ENCODE data around the gene AKNAD1.
"Not testable (repeated sequence)": the region's sequence is repeated elsewhere in the genome, so short reads cannot be mapped to it uniquely, and the experiment has no call there.

The AKNAD1 gene, protein sequence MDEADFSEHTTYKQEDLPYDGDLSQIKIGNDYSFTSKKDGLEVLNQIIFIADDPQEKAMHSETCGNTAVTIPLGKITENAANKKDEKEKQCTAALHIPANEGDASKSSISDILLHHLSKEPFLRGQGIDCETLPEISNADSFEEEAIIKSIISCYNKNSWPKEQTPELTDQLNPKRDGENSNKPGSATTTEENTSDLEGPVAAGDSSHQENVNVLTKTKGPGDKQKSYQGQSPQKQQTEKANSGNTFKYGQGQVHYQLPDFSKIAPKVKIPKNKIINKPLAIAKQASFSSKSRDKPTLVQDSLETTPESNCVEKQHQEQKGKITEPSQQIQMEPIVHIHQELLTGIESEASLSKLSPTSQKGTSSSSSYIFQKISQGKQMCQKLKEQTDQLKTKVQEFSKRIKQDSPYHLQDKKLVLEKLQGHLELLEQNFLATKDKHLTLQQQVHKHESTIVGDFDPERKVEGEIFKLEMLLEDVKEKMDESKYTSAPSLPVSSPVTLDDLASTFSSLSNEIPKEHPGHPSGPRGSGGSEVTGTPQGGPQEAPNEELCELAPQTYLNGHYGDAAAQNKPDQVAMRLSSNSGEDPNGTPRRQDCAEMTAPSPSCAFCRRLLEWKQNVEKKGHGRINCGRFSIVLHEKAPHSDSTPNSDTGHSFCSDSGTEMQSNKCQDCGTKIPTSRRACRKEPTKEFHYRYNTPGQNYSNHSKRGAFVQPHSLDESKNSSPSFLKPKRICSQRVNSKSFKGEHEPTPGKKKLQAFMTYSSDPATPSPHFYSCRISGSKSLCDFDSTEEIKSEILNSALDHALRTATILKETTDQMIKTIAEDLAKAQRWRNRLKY

DNA sequence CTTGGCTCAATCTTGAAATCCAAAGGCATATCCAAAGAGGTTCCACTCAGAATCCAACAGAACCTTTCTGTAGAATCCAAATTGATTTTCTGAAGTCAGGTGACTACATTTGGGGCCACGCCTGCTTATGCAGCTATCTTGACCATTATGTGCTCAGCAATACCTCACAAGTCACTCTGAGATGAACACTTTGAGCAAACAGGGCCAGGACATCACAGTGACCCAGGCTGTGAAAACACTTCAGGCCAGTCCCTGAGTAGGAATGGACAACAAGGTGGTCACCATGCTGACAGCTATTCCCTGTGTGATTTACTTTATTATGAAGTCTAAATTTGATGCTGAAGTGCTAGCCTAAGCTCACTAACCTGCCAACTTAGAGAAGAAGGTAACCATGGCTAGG, at the start of gene AKNAD1:
AKNAD1 (minus strand) TSS at position 101 of the 400 bp plus-strand sequence. CDS start 4,430 bp downstream, outside the sequence.
- no peak for DNase-seq

DNA sequence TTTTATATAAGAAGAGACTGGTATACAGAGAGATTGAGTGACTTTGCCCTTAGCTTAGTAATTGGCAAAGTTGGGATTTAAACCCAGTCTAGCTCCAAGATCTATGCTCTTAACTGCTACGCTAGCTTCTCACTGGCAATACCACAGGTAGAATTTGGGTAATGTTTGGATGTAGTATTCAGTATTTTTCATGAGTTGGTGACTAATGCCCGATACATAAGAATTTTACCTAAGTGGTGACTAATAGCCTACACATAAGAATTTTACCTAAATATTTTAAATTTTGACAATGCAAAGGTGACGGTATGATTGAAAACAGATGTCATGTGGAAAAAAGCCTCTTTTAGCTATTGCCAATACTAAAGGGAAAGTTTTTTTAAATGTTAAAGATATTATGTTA, 44.2 kb upstream of the AKNAD1 start:
- DNase-seq, result no peak

DNA sequence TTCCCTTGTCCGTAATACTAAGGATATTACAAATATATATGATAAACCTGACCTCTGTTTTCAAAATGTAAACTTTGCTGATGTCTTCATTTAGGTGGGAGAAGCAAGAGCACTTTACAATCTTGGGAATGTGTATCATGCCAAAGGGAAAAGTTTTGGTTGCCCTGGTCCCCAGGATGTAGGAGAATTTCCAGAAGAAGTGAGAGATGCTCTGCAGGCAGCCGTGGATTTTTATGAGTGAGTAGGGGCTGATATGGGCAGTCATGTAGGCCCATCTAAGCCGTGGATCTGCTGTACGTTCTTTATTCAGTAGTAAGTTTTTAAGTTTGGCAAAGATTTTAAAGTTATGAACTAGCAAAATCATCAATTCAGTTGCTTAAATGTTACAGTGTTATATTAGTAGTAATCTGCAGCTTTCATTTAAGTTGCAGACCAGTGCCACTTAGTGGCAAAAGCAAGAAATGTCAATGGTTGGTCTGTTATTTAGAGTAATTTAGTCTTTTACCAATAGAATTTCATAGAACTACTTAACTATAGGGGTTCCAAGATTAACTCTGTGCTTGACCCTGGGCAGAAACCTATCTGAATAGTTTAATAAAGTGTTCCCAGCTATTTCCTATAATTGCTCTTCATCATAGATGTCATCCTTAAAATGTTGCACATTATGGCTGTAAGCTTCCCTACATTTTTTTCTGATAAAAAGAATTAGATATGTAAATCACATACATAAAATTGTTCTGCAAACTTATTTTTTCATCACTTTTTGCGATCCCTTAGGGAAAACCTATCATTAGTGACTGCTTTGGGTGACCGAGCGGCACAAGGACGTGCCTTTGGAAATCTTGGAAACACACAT, 41.2 kb upstream of the AKNAD1 start:
- peak in 1 of 2 donors; percentile 6 for DNase-seq

DNA sequence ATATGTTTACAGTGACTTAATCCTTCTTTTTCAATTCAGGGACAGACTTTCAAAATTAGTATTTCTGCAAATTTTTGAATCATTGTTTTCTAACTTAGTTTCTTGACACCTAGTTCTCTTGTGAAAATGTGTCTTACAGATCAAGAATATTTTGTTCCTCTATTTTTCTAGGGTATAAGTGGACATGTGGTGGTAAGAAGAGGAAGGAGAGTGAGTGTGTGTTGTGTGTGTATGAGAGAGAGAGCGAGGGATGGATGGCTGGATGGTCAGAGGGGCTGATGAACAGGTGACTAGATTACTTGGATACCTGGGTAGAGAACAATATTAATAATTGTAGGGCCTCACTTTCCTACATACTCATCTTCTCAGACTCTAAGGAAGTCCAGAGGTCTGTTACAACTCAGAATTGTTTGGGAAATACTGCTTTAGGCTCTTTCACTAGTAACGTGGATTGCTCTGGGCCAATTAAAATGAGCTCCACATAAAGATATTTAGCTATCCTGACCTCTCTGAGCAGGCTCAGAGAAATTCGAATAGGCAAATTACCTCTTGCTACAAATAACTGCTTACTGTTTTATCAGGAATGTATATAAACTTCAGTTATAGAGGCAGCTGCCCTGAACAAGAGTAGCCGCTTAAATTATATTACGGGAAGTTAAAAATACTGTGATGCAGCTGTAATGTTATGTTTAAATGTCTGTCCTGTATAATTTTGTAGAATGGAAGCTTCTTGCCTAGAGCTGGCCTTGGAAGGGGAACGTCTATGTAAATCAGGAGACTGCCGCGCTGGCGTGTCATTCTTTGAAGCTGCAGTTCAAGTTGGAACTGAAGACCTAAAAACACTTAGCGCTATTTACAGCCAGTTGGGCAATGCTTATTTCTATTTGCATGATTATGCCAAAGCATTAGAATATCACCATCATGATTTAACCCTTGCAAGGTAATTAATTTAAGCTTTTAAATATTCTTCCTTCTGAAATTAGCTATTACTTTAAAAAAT, 39.6 kb upstream of the AKNAD1 start:
- DNase-seq, result no peak

DNA sequence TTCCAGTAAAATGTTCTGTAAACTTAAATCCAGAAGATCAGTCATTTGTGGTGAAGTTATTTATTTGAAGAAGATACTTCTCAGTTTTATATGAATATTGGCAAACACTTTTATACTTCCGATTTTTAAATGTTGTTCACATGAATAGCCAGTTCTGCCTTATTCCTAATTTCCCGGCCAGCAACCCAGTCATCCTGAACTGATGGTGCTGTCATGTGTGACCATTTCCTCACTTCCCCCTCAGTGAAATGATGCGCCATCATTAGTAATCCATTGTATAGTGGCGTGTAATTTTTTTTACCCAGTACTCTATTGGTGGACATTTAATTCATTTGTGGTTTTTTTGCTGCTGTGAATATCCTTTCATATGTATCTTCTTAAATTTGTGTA, 36.2 kb upstream of the AKNAD1 start:
- no peak for DNase-seq

DNA sequence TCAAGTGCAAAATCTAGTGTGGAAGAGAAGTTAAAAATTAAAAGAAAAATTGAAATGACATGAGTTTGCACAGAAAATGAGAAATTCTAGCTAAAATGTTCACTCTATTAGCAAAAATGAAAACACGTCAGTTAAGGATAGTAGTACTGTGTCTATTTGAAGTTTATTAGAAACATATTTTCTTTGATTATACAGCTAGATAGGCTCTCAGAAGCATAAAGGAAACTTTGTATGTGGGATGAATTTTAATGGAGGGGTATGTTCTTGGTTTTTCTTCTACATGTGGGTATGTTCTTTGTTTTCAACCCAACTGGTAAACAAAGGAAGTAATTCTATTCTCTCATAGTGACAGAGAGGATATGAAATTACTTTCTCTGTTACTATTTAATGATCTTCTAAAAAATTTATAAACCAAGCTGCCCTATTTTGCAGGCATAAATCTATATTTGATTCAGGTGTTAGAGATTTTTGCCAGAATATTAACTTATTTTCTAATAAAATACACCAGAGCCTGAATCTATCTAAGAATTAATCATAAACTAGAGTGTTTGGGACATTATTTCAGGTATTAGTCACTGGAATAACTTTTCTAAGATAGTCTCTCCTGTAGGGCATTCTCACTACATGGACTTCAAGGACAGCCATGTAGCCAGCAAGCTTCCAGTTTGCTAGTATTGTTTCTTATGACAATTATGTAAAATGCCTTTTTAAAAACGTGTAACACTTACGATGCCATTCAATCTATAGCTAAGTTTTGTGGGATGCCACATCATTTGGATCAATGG, 35.7 kb upstream of the AKNAD1 start:
- no peak for DNase-seq

DNA sequence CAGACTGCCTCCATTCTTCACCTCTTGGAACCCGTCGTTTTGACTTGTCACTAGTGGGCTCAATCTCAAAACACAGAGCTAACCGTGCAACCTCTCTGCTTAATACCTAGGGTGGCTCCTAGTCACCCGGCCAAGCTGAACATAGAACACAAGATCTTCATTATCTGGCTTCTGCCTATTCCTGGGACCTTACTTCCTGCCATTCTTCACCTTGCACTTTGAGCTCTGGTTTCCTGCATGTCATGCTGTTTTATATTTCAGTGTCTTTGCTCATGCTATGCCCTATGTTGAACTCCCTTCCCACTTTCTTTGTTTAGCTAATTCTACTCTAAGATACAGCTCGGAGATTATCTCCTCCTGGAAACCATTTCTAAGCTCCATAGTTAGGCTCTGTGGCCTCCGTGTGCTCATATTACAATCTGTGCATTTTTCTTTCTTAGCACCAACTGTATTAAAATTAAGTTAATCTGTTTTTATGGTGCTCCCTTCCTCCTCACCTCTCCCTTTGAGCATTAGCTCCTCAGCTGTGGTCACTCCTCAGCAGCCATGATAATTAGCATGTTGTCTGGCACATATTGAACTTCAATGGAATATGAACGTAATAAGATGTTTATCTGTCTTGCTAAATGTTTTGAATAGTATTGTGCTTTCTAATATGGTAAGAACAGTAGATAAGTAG, 33.0 kb upstream of the AKNAD1 start:
- DNase-seq, result no peak

DNA sequence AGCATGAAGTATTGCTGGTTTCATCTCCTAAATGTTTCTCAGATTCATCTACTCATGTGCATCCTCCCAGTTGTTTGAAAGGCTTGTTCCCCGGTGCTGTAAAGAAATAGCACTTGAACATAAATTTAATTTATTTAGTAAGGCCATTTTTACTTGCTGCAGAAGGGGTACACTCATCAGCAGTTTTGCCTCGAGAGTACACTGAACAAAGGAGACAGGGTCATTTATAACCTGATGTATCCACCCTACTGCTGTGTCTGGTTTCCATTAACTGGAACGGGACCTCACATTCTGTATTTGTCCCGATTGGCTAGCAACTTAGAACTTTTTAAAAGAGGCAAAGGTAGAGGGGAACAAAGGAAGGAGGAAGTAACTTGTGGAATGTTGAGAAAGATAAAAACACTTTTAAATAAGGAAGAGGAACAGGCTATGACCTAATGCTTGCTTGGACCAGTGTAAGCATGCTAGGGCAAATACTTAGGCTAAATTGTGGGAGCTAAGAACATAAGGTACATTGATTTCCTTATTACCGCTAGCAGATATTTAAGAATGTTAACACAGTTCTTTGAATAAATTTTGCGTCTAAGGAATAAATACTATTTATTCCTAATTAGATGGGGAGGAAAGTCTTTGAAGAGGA, 32.2 kb upstream of the AKNAD1 start:
- not testable (repeated sequence) for DNase-seq

DNA sequence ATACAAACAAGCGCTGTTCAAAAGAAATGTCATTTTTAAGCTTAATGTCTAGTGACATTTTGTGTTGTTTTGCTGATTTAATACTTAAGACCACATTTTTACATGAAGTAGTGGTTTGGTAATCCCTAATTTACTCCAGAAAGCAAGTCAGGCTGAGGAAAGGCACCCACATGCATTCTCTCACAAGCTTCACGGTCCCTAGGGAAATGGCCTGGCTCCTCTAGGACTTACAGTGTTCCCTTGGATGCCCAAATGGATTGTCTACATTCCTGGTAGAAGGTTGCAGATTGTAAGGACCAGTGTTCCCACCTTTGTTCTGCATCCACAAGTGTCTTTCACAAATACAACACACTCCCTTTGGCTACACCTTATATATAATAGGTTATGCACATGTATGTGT, 29.4 kb upstream of the AKNAD1 start:
- DNase-seq, result no peak

DNA sequence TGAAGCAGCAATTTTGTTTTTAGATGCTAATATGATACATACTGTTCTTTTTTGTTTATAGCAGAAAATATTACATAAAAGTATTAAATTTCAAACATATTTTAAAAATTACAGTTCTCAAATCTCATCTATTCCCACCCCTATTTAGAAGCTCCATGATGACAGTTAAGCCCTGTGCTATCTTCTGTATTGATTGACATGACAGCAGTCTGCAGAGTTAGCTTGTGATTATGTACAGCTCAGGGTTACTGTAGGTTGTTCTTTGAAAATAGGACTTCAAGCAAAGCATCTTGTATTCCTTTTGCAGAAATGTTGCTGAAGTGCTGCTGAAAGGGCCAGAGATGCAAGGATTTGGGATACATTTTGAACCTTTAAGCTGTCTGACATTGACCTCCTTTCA, 28.1 kb upstream of the AKNAD1 start:
- DNase-seq, result no peak

DNA sequence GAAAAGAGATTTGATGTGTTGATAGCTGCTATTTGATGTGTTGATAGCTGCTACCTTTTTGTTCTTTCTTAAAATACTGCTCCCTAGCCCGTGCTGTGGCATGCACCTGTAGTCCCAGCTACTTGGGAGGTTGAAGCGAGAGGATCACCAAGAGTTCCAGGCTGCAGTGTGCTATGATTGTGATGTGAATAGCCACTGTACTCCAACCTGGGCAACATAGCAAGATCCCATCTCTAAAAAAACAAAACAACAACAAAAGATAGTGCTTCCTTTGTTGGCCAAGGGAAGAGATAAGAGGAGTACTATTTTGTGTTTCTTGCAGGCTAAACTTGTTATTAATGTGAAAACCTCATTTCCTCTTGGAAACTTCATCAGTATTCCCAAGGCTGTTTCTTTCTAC, 25.9 kb upstream of the AKNAD1 start:
- no peak for DNase-seq

DNA sequence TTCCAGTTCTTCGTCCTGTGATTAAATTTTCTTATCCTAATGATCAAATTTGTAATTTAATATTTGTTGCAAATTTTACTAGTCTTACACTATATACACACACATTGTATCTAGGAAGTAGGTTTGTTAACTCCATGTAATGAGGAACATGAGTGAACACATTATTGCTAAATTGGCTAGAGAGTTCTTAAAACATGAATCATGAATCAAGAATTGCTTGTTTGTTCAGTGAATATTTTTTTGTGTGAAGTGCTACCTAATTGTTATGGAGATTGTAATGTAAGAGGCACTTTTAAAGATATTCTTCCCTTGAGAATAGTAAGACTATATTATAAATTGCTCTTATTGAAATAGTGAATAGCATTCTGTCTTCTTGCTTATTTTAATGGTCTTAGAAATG, 24.5 kb upstream of the AKNAD1 start:
- DNase-seq, result no peak

DNA sequence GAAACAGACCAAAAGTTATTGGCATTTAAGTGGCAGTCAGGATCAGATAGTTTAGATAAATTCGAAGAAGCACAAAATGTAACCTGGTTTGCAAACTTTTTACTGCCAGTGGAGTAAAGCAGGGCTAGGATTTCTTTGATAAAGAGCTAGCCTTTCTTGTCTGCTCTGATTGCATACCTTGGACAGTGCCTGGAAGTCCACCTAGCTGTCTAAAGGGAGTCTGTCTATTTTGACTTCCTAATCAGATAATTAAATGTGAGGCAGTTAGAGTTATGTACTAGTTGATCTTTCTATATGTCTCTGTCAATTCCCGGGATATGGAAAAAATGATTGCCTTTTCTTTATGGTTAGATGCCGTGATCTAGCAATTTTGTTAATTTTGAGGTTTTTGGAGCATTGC, 24.0 kb upstream of the AKNAD1 start:
- no peak for DNase-seq

DNA sequence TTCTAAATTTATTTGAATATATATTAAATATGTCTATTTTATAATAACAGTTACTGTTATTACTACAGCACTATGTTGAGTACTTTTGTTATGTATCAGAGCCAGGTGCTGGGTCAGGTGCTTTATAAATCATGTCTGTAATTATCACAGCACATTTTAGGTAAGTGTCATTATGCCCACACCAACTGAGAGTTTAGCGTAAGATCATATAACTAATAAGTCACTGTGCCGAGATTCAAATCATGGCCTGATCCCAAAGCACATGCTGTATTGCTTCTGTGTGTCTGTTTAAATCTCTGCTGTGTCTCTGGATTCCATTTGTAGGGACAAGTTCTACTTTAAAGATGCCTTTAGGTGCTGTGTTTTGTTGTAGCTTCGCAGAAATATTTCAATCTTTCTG, 21.8 kb upstream of the AKNAD1 start:
- DNase-seq, result no peak

DNA sequence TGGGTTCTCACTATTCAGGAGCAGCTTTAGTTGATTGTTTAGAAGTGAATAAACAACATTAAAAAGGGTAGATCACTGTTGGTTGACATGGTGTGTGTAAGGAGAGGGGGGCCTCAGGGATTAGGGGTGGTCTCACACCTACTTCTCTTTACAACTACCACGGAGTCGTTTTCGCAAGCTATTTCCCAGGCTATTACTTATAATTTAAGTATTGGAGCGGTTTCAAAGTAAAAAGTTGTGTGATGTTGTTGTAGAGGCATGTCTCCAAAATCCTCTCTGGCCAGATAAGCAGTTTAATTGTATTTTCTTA, 21.2 kb upstream of the AKNAD1 start:
- DNase-seq, result no peak

DNA sequence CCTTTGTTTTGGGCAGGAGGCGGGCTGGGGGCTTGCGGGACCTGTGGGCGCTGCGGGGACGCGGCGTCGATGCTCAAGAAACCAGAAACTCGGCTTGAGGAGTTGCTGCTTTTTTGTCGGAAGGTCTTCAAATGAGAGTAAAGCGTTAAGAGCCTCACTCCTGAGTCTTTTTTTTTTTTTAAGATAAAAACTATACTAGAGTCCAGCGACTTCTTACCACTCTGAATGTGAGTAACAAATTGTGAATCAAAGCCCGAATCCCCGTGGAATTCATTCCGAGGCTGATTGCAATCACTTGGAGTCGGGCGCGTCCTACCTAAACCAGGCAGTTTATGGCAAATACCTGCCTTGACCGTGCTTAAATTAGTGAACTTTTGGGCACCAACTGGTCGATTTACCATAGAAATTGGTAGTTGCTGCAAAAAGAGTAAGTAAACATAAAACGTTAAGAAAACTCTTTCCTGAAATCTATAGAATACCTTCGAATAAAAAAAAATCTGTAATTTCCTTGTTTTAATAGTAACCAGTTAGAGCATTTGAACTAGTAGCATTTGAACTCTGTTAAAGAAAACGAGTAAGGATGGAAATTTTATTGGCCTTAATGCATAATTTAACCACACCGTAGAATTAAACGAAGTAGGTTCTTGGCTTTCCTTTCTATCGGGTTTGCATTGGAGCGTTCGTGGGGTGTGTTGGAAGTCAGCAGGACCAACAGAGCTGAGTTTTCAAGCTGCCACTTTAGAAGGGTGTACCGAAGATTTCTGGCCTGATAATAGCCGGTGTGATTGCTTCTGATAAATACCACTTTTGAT, 20.7 kb upstream of the AKNAD1 start:
- no peak for DNase-seq

DNA sequence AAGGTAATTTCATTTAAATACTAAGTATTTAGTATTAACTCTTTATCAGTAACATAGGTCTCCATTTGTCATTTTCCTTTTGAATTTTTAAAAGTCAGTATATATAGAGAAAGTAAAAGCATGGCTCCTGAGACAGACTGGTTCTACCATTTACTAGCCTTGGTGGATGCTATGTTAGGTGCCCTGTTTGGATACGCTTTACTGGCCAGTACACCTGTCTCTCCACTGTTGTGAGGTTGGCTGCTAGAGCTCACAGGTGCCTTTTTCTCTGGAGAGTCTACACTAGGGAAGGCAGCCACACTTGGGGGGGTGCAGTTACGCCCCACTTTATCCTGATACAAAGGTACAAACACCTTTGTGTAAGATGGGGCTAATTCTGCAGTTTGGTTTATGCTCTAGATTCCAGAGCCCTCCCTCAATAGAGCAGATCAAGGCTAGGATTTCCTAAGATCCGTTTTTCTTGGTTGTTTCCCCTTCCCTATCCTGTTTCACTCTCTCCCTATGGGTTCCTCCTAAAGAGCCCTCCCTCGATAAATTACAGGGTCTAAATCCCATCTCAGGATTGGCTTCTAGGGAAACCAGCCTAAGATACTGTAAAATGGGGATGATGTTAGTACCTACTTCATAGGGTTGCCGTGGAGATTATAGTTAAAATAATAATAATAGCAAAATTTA, 14.3 kb upstream of the AKNAD1 start:
- DNase-seq, result no peak

DNA sequence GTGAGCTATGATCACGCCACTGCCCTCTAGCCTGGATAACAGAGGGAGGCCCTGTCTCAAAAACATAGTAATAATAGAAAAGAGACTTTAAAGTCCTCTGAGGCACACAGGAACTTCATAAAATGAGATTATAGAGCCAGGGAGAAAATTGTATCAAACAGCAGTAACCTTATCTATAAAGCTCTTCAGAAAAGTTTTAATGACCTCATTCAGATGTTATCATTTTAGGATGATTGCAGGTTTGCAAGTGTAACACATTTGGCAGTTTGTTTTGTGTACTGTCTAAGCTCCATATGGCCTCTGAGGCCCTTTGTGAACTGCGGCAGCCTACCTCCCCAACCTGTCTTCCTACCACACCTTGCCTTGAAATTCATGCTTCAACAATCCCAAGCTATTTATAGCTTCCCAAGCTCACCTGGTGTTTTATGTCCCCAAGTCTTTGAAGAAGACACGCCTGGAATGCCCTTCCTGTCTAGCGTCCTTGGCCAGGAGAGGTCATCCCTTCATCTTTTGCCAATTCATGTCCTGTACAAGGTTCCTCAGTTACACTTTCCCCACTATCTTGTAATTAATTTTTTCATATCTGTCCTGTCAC, 8.5 kb upstream of the AKNAD1 start:
- DNase-seq, result no peak
